GM13976 (cell line): ENCODE measurements around the gene SOD3.

Experiments used
- DNase-seq: peaks from one replicate; pipeline ENCODE4 v3.0.0; 2012; ENCODE audit warnings: low spot score
- in situ Hi-C: fragments of 300-500 bp; cut with MboI; formaldehyde crosslinking; loops from one replicate; pipeline ENCODE4 v1.12.0; 2022; ENCODE audit warnings: low sequenced_read_pairs, mixed read lengths, inconsistent platforms; ENCODE audit not compliant: unreplicated experiment
- TF ChIP-seq, protein P1 (sequence below): IDR thresholded peaks from 2 replicates; pipeline ENCODE4 v1.5.1; 2012; ENCODE audit warnings: borderline replicate concordance, mild to moderate bottlenecking; ENCODE audit not compliant: insufficient read depth; ENCODE audit errors: extremely low read depth, missing control alignments, control extremely low read depth

Gene SOD3

DNA sequence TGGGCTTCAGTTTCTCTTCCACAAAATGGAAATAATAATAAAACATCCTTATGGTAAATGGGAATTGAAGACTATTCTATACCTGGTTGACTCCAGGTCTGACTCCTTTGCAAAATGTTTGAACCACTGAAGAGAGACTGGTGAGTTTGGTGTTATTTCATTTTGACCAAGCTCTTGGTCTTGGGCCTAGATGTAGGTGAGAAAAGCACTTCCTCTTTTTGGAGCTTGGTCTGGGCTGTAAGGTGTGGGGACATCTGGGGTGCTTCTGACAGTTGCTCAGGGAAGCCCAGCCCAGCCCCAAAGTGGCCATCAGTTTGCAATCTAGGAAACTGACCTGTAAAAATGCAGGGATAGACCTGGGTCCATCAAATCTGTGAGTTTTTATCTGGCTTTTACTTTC, 26.8 kb upstream of the SOD3 start:
- TF ChIP-seq, protein P1, sequence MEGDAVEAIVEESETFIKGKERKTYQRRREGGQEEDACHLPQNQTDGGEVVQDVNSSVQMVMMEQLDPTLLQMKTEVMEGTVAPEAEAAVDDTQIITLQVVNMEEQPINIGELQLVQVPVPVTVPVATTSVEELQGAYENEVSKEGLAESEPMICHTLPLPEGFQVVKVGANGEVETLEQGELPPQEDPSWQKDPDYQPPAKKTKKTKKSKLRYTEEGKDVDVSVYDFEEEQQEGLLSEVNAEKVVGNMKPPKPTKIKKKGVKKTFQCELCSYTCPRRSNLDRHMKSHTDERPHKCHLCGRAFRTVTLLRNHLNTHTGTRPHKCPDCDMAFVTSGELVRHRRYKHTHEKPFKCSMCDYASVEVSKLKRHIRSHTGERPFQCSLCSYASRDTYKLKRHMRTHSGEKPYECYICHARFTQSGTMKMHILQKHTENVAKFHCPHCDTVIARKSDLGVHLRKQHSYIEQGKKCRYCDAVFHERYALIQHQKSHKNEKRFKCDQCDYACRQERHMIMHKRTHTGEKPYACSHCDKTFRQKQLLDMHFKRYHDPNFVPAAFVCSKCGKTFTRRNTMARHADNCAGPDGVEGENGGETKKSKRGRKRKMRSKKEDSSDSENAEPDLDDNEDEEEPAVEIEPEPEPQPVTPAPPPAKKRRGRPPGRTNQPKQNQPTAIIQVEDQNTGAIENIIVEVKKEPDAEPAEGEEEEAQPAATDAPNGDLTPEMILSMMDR: no peak
- peak; percentile 31 for DNase-seq
- in situ Hi-C loops: no loop called here

DNA sequence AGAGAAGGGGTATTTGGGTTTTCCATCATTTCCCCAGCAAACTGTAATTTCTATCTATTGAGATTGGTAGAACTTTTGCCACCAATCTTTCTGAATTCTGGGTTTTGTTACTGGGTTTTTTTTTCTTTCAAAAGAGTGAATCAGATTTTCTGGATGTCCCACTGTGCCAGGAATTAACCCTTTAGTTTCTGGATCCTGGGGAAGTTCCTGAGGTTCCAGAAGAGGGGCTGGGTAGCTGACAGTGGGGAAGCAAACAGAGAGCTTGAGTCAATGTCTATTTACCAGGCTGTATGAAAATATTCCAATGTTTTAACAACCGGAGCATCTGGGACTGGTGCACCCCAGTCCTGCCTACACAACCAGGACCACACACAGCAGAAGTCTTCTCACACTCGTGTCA, 25.8 kb upstream of the SOD3 start:
- no peak for DNase-seq
- in situ Hi-C loops: no loop called here
- TF ChIP-seq, protein P1: no peak

DNA sequence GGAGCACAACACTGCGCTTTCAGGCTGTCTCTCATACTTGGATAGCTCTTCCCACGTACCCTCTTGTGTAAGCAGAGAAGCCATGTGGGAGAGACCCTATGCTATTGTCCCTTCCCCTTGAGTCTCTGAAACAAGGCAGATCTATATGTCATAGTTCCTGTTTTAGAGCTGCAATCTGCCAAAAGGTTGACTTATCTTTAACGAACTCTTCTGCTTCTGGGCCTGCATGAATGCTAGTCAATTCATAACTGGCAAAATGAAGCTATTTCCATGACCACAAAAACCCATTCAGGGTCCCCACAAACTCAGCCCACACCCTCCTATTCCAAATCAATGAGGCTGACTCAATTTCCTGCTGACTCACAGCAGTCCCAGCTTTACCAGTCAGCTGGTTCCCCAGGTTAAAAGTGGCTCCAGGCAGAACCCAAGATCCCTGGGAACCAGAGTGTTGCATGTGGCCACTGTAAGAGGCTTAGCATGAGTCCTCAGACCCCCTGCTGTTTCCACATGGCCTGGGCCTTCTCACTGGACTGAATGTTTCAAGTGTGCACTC, 25.3 kb upstream of the SOD3 start:
- TF ChIP-seq, protein P1: no peak
- DNase-seq: peak; percentile 39
- in situ Hi-C loops: no loop called here

DNA sequence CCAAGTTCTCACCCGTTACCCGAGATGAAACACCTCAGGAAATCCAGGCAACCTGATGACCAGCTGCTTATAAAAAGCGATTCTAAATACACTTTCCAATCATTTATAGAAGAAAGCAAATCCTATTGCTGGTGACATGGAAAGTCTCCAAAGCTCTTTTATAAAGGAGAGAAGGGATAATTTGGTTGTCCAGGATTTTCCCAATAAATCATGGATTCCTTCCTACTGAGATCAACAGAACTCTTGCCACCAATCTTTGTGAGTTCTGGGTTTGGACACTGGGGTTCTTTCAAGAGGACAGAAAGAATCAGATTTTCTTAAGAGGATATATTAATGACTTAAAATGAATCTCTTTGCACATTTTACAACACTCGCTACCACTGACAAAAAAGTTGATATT, 24.7 kb upstream of the SOD3 start:
- TF ChIP-seq, protein P1: no peak
- in situ Hi-C loops: no loop called here
- DNase-seq: no peak

DNA sequence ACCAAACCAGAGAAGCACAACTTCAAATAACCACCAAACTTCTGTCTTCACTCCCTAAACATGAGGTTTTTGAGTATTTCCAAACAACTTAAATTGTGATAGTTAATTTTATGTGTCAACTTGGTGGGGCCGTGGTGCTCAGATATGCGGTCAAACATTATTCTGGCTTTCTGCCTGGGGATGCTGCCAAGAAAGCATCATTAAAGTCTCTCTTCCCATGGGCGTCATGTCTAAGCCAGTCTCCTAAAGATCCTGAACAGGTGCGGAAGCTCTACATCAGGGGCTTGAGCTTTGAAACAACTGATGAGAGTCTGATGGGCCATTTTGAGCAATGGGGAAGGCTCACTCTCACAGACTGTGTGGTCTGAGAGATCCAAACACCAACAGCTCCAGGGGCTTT, 24.1 kb upstream of the SOD3 start:
- TF ChIP-seq, protein P1: no peak
- no peak for DNase-seq
- in situ Hi-C loops: no loop called here

DNA sequence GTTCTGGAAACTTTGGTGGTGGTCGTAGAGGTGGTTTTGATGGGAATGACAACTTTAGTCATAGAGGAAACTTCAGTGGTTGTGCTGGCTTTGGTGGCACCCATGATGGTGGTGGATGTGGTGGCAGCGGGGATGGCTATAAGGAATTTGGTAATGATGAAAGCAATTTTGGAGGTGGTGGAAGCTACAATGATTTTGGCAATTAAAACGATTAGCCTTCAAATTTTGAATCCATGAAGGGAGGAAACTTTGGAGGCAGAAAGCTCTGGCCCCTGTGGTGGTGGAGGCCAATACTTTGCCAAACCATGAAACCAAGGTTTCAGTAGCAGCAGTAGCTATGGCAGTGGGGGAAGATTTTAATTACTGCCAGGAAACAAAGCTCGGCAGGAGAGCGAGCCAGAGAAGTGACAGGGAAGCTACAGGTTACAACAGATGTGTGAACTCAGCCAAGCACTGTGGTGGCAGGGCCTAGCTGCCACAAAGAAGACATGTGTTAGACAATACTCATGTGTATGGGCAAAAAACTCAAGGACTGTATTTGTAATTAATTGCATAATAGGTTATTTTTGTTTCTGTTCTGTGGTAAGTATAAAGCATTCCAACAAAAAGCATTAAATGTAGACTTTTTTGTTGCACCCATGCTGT, 23.2 kb upstream of the SOD3 start:
- no peak for DNase-seq
- in situ Hi-C loops: no loop called here
- TF ChIP-seq, protein P1: no peak

DNA sequence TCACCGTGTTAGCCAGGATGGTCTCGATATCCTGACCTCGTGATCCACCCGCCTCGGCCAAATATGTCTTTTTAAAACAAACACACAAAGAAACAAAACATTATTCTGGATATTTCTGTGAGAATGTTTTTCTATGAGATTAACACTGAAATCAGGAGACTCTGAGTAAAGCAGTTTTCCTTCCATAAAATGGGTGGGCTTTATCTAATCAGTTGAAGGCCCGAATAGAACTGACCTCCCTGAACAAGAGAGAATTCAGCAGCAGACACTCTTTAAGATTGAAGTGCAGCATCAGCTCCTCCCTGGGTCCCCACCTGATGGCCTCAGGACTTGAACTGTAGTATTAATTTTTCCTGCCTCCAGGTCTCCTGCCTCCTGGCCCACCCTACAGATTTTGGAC, 22.4 kb upstream of the SOD3 start:
- TF ChIP-seq, protein P1: no peak
- DNase-seq: no peak
- in situ Hi-C loops: no loop called here
